Measurements from ENCODE around the gene DOCK11.

The DOCK11 gene

GRCh38 chrX:118521435-118521834, 25.8 kb downstream of the DOCK11 start:
- Histone ChIP-seq H3K9ac (ENCODE audit: low read length) (no peak overlapping the region), H3K4me1 (ENCODE audit: insufficient read depth, low read length, severe bottlenecking) (peaks cover 3% of the 10 kb centered on the region), H4K20me1 (ENCODE audit: insufficient read depth, low read length) (no peaks in the 10 kb centered on the region), H3K27me3 (ENCODE audit: insufficient read depth, low read length) (no peaks in the 10 kb centered on the region), H3K4me2 (ENCODE audit: low read length) (no peak overlapping the region), H3K9me3 (ENCODE audit: low read length) (no peaks in the 10 kb centered on the region), H3K27ac (ENCODE audit: low read depth, low read length, poor library complexity, severe bottlenecking) (no peak overlapping the region), H2AFZ (ENCODE audit: low read length) (no peak overlapping the region), H3K9me2 (ENCODE audit: low read depth, low read length) (no peaks in the 10 kb centered on the region), H3K36me3 (ENCODE audit: insufficient read depth, low read length) (no peaks in the 10 kb centered on the region), H3F3A (ENCODE audit: insufficient read depth, low read length) (no peaks in the 10 kb centered on the region), H3K4me3 (ENCODE audit: low read depth, low read length, poor library complexity, severe bottlenecking) (no peak overlapping the region), H3K79me2 (ENCODE audit: insufficient read depth, low read length) (no peaks in the 10 kb centered on the region)
- TF ChIP-seq EZH2 (IDR thresholded peaks at IDR 0.05; ENCODE audit: borderline replicate concordance, low read length) (no peak), CTCF (IDR thresholded peaks at IDR 0.05; ENCODE audit: low read length) (no peak)

GRCh38 chrX:118522230-118522926, 26.8 kb downstream of the DOCK11 start:
- Histone ChIP-seq H3K4me1 (ENCODE audit: insufficient read depth, low read length, severe bottlenecking) (peaks cover 3% of the 10 kb centered on the region), H4K20me1 (ENCODE audit: insufficient read depth, low read length) (no peaks in the 10 kb centered on the region), H3K9ac (ENCODE audit: low read length) (no peak overlapping the region), H3K9me2 (ENCODE audit: low read depth, low read length) (no peaks in the 10 kb centered on the region), H3K27me3 (ENCODE audit: insufficient read depth, low read length) (no peaks in the 10 kb centered on the region), H3K27ac (ENCODE audit: low read depth, low read length, poor library complexity, severe bottlenecking) (no peak overlapping the region), H3K4me3 (ENCODE audit: low read depth, low read length, poor library complexity, severe bottlenecking) (no peak overlapping the region), H3K36me3 (ENCODE audit: insufficient read depth, low read length) (no peaks in the 10 kb centered on the region), H3K4me2 (ENCODE audit: low read length) (no peak overlapping the region), H3K79me2 (ENCODE audit: insufficient read depth, low read length) (no peaks in the 10 kb centered on the region), H3F3A (ENCODE audit: insufficient read depth, low read length) (no peaks in the 10 kb centered on the region), H2AFZ (ENCODE audit: low read length) (no peak overlapping the region), H3K9me3 (ENCODE audit: low read length) (no peaks in the 10 kb centered on the region)
- TF ChIP-seq CTCF (IDR thresholded peaks at IDR 0.05; ENCODE audit: low read length) (no peak), EZH2 (IDR thresholded peaks at IDR 0.05; ENCODE audit: borderline replicate concordance, low read length) (no peak)

GRCh38 chrX:118523920-118524319, 28.3 kb downstream of the DOCK11 start:
- no peak overlapping the region for H2AFZ ChIP-seq (ENCODE audit: low read length)
- H3K9me2 ChIP-seq (ENCODE audit: low read depth, low read length), result no peaks in the 10 kb centered on the region
- TF ChIP-seq EZH2 (IDR thresholded peaks at IDR 0.05; ENCODE audit: borderline replicate concordance, low read length) (no peak), CTCF (IDR thresholded peaks at IDR 0.05; ENCODE audit: low read length) (no peak)
- no peaks in the 10 kb centered on the region for H3K79me2 ChIP-seq (ENCODE audit: insufficient read depth, low read length)
- H3K4me3 ChIP-seq (ENCODE audit: low read depth, low read length, poor library complexity, severe bottlenecking), result no peak overlapping the region
- peaks cover 11% of the 10 kb centered on the region for H3K4me1 ChIP-seq (ENCODE audit: insufficient read depth, low read length, severe bottlenecking)
- no peaks in the 10 kb centered on the region for H3K27me3 ChIP-seq (ENCODE audit: insufficient read depth, low read length)
- no peaks in the 10 kb centered on the region for H3K36me3 ChIP-seq (ENCODE audit: insufficient read depth, low read length)
- no peaks in the 10 kb centered on the region for H4K20me1 ChIP-seq (ENCODE audit: insufficient read depth, low read length)
- H3K4me2 ChIP-seq (ENCODE audit: low read length), result no peak overlapping the region
- H3K9me3 ChIP-seq (ENCODE audit: low read length), result no peaks in the 10 kb centered on the region
- H3K9ac ChIP-seq (ENCODE audit: low read length), result no peak overlapping the region
- no peak overlapping the region for H3K27ac ChIP-seq (ENCODE audit: low read depth, low read length, poor library complexity, severe bottlenecking)
- no peaks in the 10 kb centered on the region for H3F3A ChIP-seq (ENCODE audit: insufficient read depth, low read length)
